ENCODE measurements around the gene PLPPR1. TPM values are rescaled to one million over a fixed set of nuclear protein-coding genes. Genes with fewer than 3 reads are reported as not detected.

Gene PLPPR1
- total RNA-seq, 1 experiment from 2014 or later, result 2.4 TPM

- Histone ChIP-seq H2AFZ (ENCODE audit: low read length) (no peak overlapping the region), H4K5ac (ENCODE audit: insufficient read length, low read depth, low read length) (no peak overlapping the region), H3K4me1 (ENCODE audit: insufficient read depth, low read length) (no peaks in the 10 kb centered on the region), H4K8ac (replicated peaks; ENCODE audit: insufficient read length, low read depth, low read length) (no peak overlapping the region), H3K9me3 (ENCODE audit: control insufficient read depth, low read depth, low read length) (no peaks in the 10 kb centered on the region), H2BK5ac (ENCODE audit: insufficient read length, low read length) (no peak overlapping the region), H2AK5ac (ENCODE audit: insufficient read length, low read length) (no peak overlapping the region), H2BK15ac (ENCODE audit: low read depth, low read length) (no peak overlapping the region), H4K20me1 (ENCODE audit: control insufficient read depth, insufficient read depth, insufficient read length) (no peaks in the 10 kb centered on the region), H3T11ph (ENCODE audit: low read length) (no peak overlapping the region), H3K79me2 (ENCODE audit: insufficient read depth, low read length) (no peaks in the 10 kb centered on the region), H4K91ac (ENCODE audit: insufficient read length, low read depth, low read length) (no peak overlapping the region), H3K4me2 (ENCODE audit: insufficient read depth, insufficient read length, low read length) (no peak overlapping the region), H3K18ac (ENCODE audit: insufficient read length, low read depth, low read length) (no peak overlapping the region), H3K23ac (ENCODE audit: insufficient read length, low read depth, low read length) (no peak overlapping the region), H2BK12ac (ENCODE audit: insufficient read length, low read depth, low read length) (no peak overlapping the region), H3K4ac (ENCODE audit: low read depth, low read length) (no peak overlapping the region), H3K14ac (ENCODE audit: insufficient read depth, low read length) (no peak overlapping the region), H3K56ac (ENCODE audit: insufficient read length, low read depth, low read length) (no peak overlapping the region), H2BK20ac (ENCODE audit: low read depth, low read length, poor library complexity, severe bottlenecking) (no peak overlapping the region), H3K27ac (ENCODE audit: insufficient read length, low read depth, low read length) (no peak overlapping the region), H3K27me3 (ENCODE audit: insufficient read depth, low read length) (no peaks in the 10 kb centered on the region), H3K9ac (ENCODE audit: extremely low read depth, insufficient read length, low read length) (no peak overlapping the region), H3K23me2 (ENCODE audit: insufficient read length, low read depth, low read length, poor library complexity, severe bottlenecking) (no peaks in the 10 kb centered on the region), H2BK120ac (ENCODE audit: low read depth, low read length, poor library complexity, severe bottlenecking) (no peak overlapping the region), H3K79me1 (ENCODE audit: insufficient read depth, low read depth, low read length, poor library complexity, severe bottlenecking) (no peaks in the 10 kb centered on the region)
- Mint-ChIP-seq H3K36me3 (ENCODE audit: insufficient read depth in 1 of 3, low read depth in 3 of 3) (0 out of 7 replicates have a peak, but pooled peaks cover 0 to 2% (median 0%) of the 10 kb centered on the region in 3 experiments), H3K27me3 (ENCODE audit: low read depth) (peaks cover 7% of the 10 kb centered on the region), H3K4me1 (peaks cover 2% of the 10 kb centered on the region in 2 experiments; a peak in 2 of 4 replicates), H3K9me3 (no peaks in the 10 kb centered on the region), H3K27ac (no peak overlapping the region), H3K4me3 (no peak overlapping the region)
- no peak for TF ChIP-seq CTCF (conservative IDR thresholded peaks at IDR 0.05)
- no CpG with 5 or more reads among the region's 3 CpGs for WGBS (ENCODE audit: extremely low coverage, insufficient read length, low lambda C conversion rate)
- no peak for DNase-seq
These were observed 8.9 kb downstream of the PLPPR1 start for GRCh38 chr9:101037430-101037829.
